Brain microvascular endothelial cell (primary cell): Measurements from ENCODE around the gene WRNIP1.
A peak's percentile ranks its signal among the peaks of the same experiment; 100 is the strongest.
"Not testable (repeated sequence)": the region's sequence is repeated elsewhere in the genome, so short reads cannot be mapped to it uniquely, and the experiment has no call there.

Experiments used
- DNase-seq: peaks from one replicate; pipeline ENCODE4 v3.0.0-alpha.2; 2020
- H3K27ac ChIP-seq: fragments of 250-450 bp; sonication (Bioruptor Pico); 2 replicates; pipeline ENCODE4 v1.5.1; 2020; ENCODE audit warnings: mild to moderate bottlenecking, moderate library complexity
- H3K27me3 ChIP-seq: fragments of 250-450 bp; sonication (Bioruptor Pico); replicated peaks from 2 replicates; pipeline ENCODE4 v1.5.1; 2020; ENCODE audit warnings: mild to moderate bottlenecking
- H3K36me3 ChIP-seq: fragments of 250-450 bp; sonication (Bioruptor Pico); replicated peaks from 2 replicates; pipeline ENCODE4 v1.5.1; 2020; ENCODE audit warnings: mild to moderate bottlenecking
- H3K4me3 ChIP-seq: 2 replicates; pipeline ENCODE4 v1.5.1; 2011; ENCODE audit warnings: low read depth, mild to moderate bottlenecking, control low read depth, low read length, moderate library complexity
- CTCF ChIP-seq: IDR thresholded peaks from 2 replicates; pipeline ENCODE4 v1.5.1; 2011; ENCODE audit warnings: low read depth, mild to moderate bottlenecking, moderate library complexity, low read length, control low read depth, inconsistent platforms; ENCODE audit errors: missing control alignments
- in situ Hi-C: cut with HindIII; loops from 2 replicates; pipeline ENCODE4 v1.10.0; 2017; ENCODE audit warnings: low sequenced_read_pairs, low pct_ligation_motif_present

Gene WRNIP1

GRCh38 chr6:2756687-2757224 lies 8.4 kb upstream of the WRNIP1 start:
- no peak for DNase-seq
- H3K4me3 ChIP-seq, result no peak overlapping the region
- in situ Hi-C loops, result no loop called here
- H3K36me3 ChIP-seq, result no peaks in the 10 kb centered on the region
- no peak overlapping the region for H3K27ac ChIP-seq
- no peaks in the 10 kb centered on the region for H3K27me3 ChIP-seq
- TF ChIP-seq CTCF, result no peak

- TF ChIP-seq CTCF, result no peak
- in situ Hi-C loops, result no loop called here
- H3K27me3 ChIP-seq, result no peaks in the 10 kb centered on the region
- no peak for DNase-seq
- no peak overlapping the region for H3K27ac ChIP-seq
- H3K36me3 ChIP-seq, result no peaks in the 10 kb centered on the region
- H3K4me3 ChIP-seq, result no peak overlapping the region
These were observed 6.2 kb upstream of the WRNIP1 start for GRCh38 chr6:2758980-2759379.

- H3K4me3 ChIP-seq, result no peak overlapping the region
- no peak for DNase-seq
- in situ Hi-C loops, result no loop called here
- peak; percentile 36 for TF ChIP-seq CTCF
- no peaks in the 10 kb centered on the region for H3K27me3 ChIP-seq
- no peaks in the 10 kb centered on the region for H3K36me3 ChIP-seq
- H3K27ac ChIP-seq, result no peak overlapping the region
These were observed 4.0 kb upstream of the WRNIP1 start for GRCh38 chr6:2760882-2761842.

- H3K27me3 ChIP-seq, H3K4me3 ChIP-seq, H3K36me3 ChIP-seq, H3K27ac ChIP-seq, in situ Hi-C loops, DNase-seq: not testable (repeated sequence)
These were observed 2.3 kb upstream of the WRNIP1 start for GRCh38 chr6:2762868-2763267.

DNA sequence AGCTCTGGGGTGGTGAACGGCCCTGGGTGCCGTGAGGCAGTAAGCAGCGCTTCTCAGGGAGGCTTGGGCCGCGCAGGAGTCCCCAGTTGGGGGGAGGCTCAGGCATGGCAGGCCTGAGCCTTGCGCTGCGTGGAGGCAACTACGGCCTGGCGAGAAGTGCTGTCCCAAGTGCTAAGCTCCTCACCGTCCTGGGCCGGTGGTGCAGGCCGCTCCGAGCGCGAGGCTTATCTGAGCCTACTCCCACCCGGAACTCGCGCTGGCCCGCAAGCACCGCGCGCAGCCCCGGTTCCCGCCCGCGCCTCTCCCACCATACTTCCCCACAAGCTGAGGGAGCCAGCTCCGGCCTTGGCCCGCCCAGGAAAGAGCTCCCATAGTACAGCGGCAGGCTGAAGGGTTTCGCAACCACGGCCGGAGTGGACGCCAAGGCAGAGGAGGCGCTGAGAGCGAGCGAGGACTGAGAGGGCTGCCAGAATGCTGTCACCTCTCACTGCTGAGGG lies 1.8 kb upstream of the WRNIP1 start:
- Histone ChIP-seq H3K36me3 (no peaks in the 10 kb centered on the region), H3K27ac (no peak overlapping the region), H3K27me3 (no peaks in the 10 kb centered on the region), H3K4me3 (no peak overlapping the region)
- in situ Hi-C loops, result no loop called here
- TF ChIP-seq CTCF, result no peak
- no peak for DNase-seq

- H3K27me3 ChIP-seq, result no peaks in the 10 kb centered on the region
- in situ Hi-C loops, result no loop called here
- TF ChIP-seq CTCF, result no peak
These were observed 1.2 kb upstream of the WRNIP1 start for GRCh38 chr6:2763876-2764540.

More at GRCh38 chr6:2763876-2764540, 1.2 kb upstream of the WRNIP1 start:
- Histone ChIP-seq H3K4me3 (peak overlapping the region; percentile 67), H3K36me3 (no peaks in the 10 kb centered on the region), H3K27ac (peak overlapping the region; percentile 92)
- no peak for DNase-seq
